ENCODE measurements around the gene MAPK4.
"Not testable (repeated sequence)": the region's sequence is repeated elsewhere in the genome, so short reads cannot be mapped to it uniquely, and the experiment has no call there.

Gene MAPK4

DNA sequence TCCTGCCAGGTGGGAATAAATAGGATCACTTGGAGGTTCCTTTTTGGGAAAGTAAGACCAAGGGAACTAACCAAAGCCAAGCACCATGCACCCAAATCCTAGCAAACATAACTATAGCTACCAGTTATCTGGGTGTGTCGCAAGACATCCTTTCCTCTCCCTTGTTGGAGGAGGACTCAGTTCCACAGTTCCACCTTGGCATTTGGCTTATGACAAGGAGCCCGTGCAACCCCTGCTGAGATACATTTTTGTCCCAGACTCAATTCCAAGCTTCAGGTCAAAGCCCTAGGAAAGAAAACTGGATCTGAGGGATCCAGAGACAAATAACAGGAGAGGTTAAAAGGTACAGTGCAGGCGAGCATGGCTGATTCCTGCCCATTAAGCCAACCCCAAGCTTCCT is 219.1 kb downstream of the MAPK4 start:
- H3K36me3 ChIP-seq (ENCODE audit: control insufficient read depth in 2 of 2, insufficient read depth in 2 of 2, low read length in 2 of 2); H3K27me3 ChIP-seq (ENCODE audit: control insufficient read depth in 1 of 2, insufficient read depth in 2 of 2, low read length in 2 of 2); H3K4me1 ChIP-seq (ENCODE audit: control insufficient read depth, insufficient read depth, low read length); H3K9ac ChIP-seq (ENCODE audit: low read length in 2 of 2); H3K9me3 ChIP-seq (ENCODE audit: control insufficient read depth in 2 of 2, low read length in 2 of 2); H3K27ac ChIP-seq (ENCODE audit: low read length); H3K4me3 ChIP-seq (ENCODE audit: low read length in 2 of 2): not testable (repeated sequence)
